SU-DHL-6 (cell line): ENCODE data around the gene NBEA.

Experiments used
- H2AFZ ChIP-seq: fragments of 200-600 bp; sonication (generic); 2 replicates; pipeline ENCODE4 v1.6.1; 2014; ENCODE audit warnings: low read depth, mild to moderate bottlenecking, moderate library complexity, mixed read lengths, antibody characterized with exemption, low read length; ENCODE audit not compliant: severe bottlenecking
- H3F3A ChIP-seq: fragments of 200-600 bp; shearing (Covaris generic); 2 replicates; pipeline ENCODE4 v1.6.0; 2016; ENCODE audit warnings: antibody characterized with exemption, mild to moderate bottlenecking; ENCODE audit not compliant: insufficient read depth
- H3K27ac ChIP-seq: fragments of 200-600 bp; sonication (generic); 2 replicates; pipeline ENCODE4 v1.5.1; 2016; ENCODE audit warnings: low read depth, mild to moderate bottlenecking, low read length, moderate library complexity, mixed read lengths
- H3K27me3 ChIP-seq: fragments of 200-600 bp; sonication (generic), shearing (Covaris generic); 2 replicates; pipeline ENCODE4 v1.6.0; 2014; ENCODE audit warnings: mild to moderate bottlenecking, low read length
- H3K36me3 ChIP-seq: fragments of 200-600 bp; sonication (generic); 2 replicates; pipeline ENCODE4 v1.6.1; 2014; ENCODE audit warnings: mild to moderate bottlenecking, low read length, mixed read lengths
- H3K4me2 ChIP-seq: fragments of 300-600, 200-600 bp; shearing (Covaris generic), sonication (generic); 2 replicates; pipeline ENCODE4 v1.6.0; 2014; ENCODE audit warnings: low read length, low read depth, mild to moderate bottlenecking; ENCODE audit not compliant: poor library complexity, severe bottlenecking
- H3K4me3 ChIP-seq: fragments of 200-600 bp; sonication (generic); 2 replicates; pipeline ENCODE4 v1.5.1; 2014; ENCODE audit warnings: antibody characterized with exemption, low read length, mild to moderate bottlenecking, mixed read lengths; ENCODE audit not compliant: insufficient read depth, poor library complexity, severe bottlenecking
- H3K79me2 ChIP-seq: fragments of 200-600 bp; sonication (generic); 2 replicates; pipeline ENCODE4 v1.6.1; 2014; ENCODE audit warnings: mild to moderate bottlenecking, low read length, moderate library complexity; ENCODE audit not compliant: insufficient read depth
- H3K9ac ChIP-seq: fragments of 200-600 bp; sonication (generic); 2 replicates; pipeline ENCODE4 v1.7.0; 2014; ENCODE audit warnings: mild to moderate bottlenecking, low read length
- H3K9me2 ChIP-seq: fragments of 200-600 bp; sonication (generic); replicated peaks from 2 replicates; pipeline ENCODE4 v1.6.1; 2014; ENCODE audit warnings: low read length; ENCODE audit not compliant: insufficient read depth
- H3K9me3 ChIP-seq: fragments of 200-600 bp; sonication (generic); 2 replicates; pipeline ENCODE4 v1.6.1; 2014; ENCODE audit warnings: low read length, mixed read lengths; ENCODE audit not compliant: insufficient read depth
- H4K20me1 ChIP-seq: fragments of 200-600 bp; sonication (generic); 2 replicates; pipeline ENCODE4 v1.6.1; 2014; ENCODE audit warnings: low read depth, mild to moderate bottlenecking, antibody characterized with exemption, low read length, moderate library complexity, mixed read lengths
- EZH2phosphoT487 ChIP-seq: fragments of 200-600 bp; sonication (generic), shearing (Covaris generic); conservative IDR thresholded peaks from 2 replicates; pipeline ENCODE4 v1.6.1; 2018; ENCODE audit warnings: mild to moderate bottlenecking, antibody characterized with exemption, low read length, moderate library complexity, mixed read lengths
- TF ChIP-seq, protein P1 (sequence below): fragments of 200-600 bp; sonication (generic); IDR thresholded peaks from one replicate; pipeline ENCODE4 v1.5.1; 2017; ENCODE audit warnings: antibody characterized with exemption, mild to moderate bottlenecking, low read length, moderate library complexity; ENCODE audit not compliant: insufficient read depth, poor library complexity, severe bottlenecking

NBEA gene

DNA sequence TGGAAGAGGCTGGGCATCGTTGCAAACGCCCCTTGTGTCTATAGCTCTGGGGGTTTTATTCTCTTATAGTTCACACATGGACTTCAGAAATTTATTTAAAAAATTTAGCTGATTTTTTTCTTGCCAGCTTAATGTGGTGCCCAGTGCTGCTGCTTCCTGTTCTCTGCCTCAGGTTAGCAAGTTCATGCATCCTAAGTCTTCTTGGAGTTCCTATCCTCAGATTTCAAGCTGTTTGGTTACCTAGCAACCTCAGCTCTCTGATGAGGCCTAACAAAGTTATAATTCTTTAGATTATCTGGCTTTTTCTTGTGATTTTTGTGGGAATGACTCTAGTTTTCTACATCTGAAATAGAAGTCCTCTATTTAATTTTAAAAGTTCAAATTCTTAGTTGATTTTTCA lies 283.5 kb downstream of the NBEA start:
- no peak for TF ChIP-seq EZH2phosphoT487
- TF ChIP-seq, protein P1, sequence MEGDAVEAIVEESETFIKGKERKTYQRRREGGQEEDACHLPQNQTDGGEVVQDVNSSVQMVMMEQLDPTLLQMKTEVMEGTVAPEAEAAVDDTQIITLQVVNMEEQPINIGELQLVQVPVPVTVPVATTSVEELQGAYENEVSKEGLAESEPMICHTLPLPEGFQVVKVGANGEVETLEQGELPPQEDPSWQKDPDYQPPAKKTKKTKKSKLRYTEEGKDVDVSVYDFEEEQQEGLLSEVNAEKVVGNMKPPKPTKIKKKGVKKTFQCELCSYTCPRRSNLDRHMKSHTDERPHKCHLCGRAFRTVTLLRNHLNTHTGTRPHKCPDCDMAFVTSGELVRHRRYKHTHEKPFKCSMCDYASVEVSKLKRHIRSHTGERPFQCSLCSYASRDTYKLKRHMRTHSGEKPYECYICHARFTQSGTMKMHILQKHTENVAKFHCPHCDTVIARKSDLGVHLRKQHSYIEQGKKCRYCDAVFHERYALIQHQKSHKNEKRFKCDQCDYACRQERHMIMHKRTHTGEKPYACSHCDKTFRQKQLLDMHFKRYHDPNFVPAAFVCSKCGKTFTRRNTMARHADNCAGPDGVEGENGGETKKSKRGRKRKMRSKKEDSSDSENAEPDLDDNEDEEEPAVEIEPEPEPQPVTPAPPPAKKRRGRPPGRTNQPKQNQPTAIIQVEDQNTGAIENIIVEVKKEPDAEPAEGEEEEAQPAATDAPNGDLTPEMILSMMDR: no peak
- Histone ChIP-seq H2AFZ (no peak overlapping the region), H4K20me1 (no peaks in the 10 kb centered on the region), H3K36me3 (no peaks in the 10 kb centered on the region; the same call in 1 of the 2 replicates), H3K27ac (no peak overlapping the region), H3K4me3 (no peak overlapping the region), H3K9me2 (no peaks in the 10 kb centered on the region), H3F3A (no peaks in the 10 kb centered on the region), H3K4me2 (no peak overlapping the region), H3K79me2 (no peaks in the 10 kb centered on the region), H3K9me3 (0 out of 2 replicates have a peak, but pooled peaks cover 5% of the 10 kb centered on the region), H3K9ac (no peak overlapping the region), H3K27me3 (no peaks in the 10 kb centered on the region)

DNA sequence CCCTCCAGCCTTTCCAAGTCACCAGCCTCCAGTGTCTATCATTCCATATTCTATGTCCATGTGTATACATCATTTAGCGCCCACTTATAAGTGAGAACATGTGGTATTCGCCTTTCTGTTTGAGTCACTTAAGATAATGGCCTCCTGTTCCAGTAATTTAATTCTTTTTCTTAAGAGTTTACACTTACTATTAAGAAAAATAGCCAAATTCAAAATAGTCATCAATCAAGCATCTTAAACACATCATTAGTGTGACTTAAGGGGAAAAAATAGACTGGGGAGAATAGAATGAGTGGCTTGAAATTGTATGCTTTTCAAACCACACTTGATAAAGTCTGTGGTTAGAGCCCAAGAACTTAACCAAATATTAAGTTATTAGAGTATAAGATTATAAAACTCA lies 286.5 kb downstream of the NBEA start:
- Histone ChIP-seq H4K20me1 (no peaks in the 10 kb centered on the region), H3K9me3 (no peaks in the 10 kb centered on the region), H3K27ac (no peak overlapping the region)

DNA sequence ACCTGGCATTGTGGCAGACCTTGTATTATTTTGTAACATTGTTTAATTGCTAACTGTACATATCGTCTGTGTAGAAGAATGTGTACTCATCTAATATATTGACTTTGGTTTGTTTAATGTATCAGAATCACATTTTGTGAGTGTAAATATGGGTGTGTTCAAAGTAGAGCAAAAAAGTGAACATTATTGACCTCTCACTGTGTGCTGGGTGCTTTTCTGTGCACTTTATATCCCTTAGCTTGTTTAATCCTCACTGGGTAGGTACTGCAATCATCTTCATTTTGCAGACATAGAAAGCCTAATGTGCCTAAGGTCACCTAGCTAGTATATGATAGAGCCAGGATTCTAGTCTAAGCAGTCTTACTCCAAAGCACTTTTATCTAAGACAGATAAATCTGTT lies 289.4 kb downstream of the NBEA start:
- Histone ChIP-seq H3K4me2 (no peak overlapping the region), H3K27ac (no peak overlapping the region), H3F3A (no peaks in the 10 kb centered on the region), H3K9me2 (no peaks in the 10 kb centered on the region), H3K36me3 (no peaks in the 10 kb centered on the region), H4K20me1 (no peaks in the 10 kb centered on the region), H3K9me3 (no peaks in the 10 kb centered on the region), H3K4me3 (no peak overlapping the region), H3K79me2 (no peaks in the 10 kb centered on the region), H2AFZ (no peak overlapping the region), H3K9ac (no peak overlapping the region), H3K27me3 (no peaks in the 10 kb centered on the region)
- no peak for TF ChIP-seq EZH2phosphoT487
- TF ChIP-seq, protein P1: no peak

More for the DNA sequence above, 286.5 kb downstream of the NBEA start:
- no peak for TF ChIP-seq EZH2phosphoT487
- TF ChIP-seq, protein P1: no peak
- H2AFZ ChIP-seq: no peak overlapping the region
- no peaks in the 10 kb centered on the region for H3K79me2 ChIP-seq
- H3K9me2 ChIP-seq: no peaks in the 10 kb centered on the region
- no peak overlapping the region for H3K9ac ChIP-seq
- no peaks in the 10 kb centered on the region for H3F3A ChIP-seq
- no peaks in the 10 kb centered on the region for H3K27me3 ChIP-seq
- no peak overlapping the region for H3K4me2 ChIP-seq
- no peak overlapping the region for H3K4me3 ChIP-seq
- no peaks in the 10 kb centered on the region; the same call in 1 of the 2 replicates for H3K36me3 ChIP-seq
